A549 treated with dexamethasone at 1 μM for 4 hours (cell line): ENCODE measurements around the gene SCART1. TPM values are rescaled to one million over a fixed set of nuclear protein-coding genes. Genes with fewer than 3 reads are reported as not detected.

Experiments used
- total RNA-seq: library from RNA; stranded (reverse); fragments of 200-300 nt; extraction: Qiagen RNA extraction; gene quantifications from 5 replicates; pipeline ENCODE4 v1.2.3, GENCODE V29; 2022

Gene SCART1
- total RNA-seq, result 0.14 to 0.33 TPM (median 0.29 TPM) in 5 replicates

GRCh38 chr10:133453516-133454203 is at the start of gene SCART1:
Gene SCART1, plus strand, starts transcription at chr10:133453945. Its CDS starts 53 bp downstream, at chr10:133453998.

GRCh38 chr10:133424601-133425000 is 29.1 kb upstream of the SCART1 start, which contains the start of gene SPRN:
Gene SPRN, minus strand, starts transcription at chr10:133424625. Its CDS starts 944 bp downstream, at chr10:133423681.

Other genes with a start within 250 kb of the SCART1 start
- gene UTF1, start 223.7 kb upstream of the SCART1 start, total RNA-seq, result not detected in 5 replicates
- not detected in 5 replicates for gene VENTX, start 216.1 kb upstream of the SCART1 start, total RNA-seq
- gene ADAM8, start 177.1 kb upstream of the SCART1 start, total RNA-seq, result 1.2 to 2.9 TPM (median 2.6 TPM) in 5 replicates
- 36.0 to 38.5 TPM (median 37.2 TPM) in 5 replicates for gene TUBGCP2, start 145.1 kb upstream of the SCART1 start, total RNA-seq
- gene ZNF511, start 145.0 kb upstream of the SCART1 start, total RNA-seq, result 60.8 to 75.5 TPM (median 68.0 TPM) in 5 replicates
- 0.30 to 0.52 TPM (median 0.46 TPM) in 5 replicates for gene CALY, start 117.0 kb upstream of the SCART1 start, total RNA-seq
- 0.09 to 0.21 TPM (median 0.13 TPM) in 3 of 5 replicates, not detected in the others for gene PRAP1, start 106.6 kb upstream of the SCART1 start, total RNA-seq
- gene FUOM, start 95.9 kb upstream of the SCART1 start, total RNA-seq, result 11.3 to 14.6 TPM (median 13.2 TPM) in 5 replicates
- 130 to 143 TPM (median 133 TPM) in 5 replicates for gene ECHS1, start 80.6 kb upstream of the SCART1 start, total RNA-seq
- gene PAOX, start 74.7 kb upstream of the SCART1 start, total RNA-seq, result 1.4 to 2.5 TPM (median 2.0 TPM) in 5 replicates
- 37.9 to 48.9 TPM (median 47.8 TPM) in 5 replicates for gene MTG1, start 59.8 kb upstream of the SCART1 start, total RNA-seq
- 0.30 to 0.41 TPM (median 0.33 TPM) in 5 replicates for gene SPRN, start 29.3 kb upstream of the SCART1 start, total RNA-seq
- 0.11 to 0.18 TPM (median 0.17 TPM) in 5 replicates for gene CYP2E1, start 73.4 kb downstream of the SCART1 start, total RNA-seq
- not detected in 5 replicates for gene SYCE1, start 111.6 kb downstream of the SCART1 start, total RNA-seq
- 0.10 to 0.24 TPM (median 0.14 TPM) in 5 replicates for gene FRG2B, start 172.8 kb downstream of the SCART1 start, total RNA-seq